Astrocyte (in vitro differentiated cells and primary cell): Measurements from ENCODE around the gene KCNN3. TPM values are rescaled to one million over a fixed set of nuclear protein-coding genes. Genes with fewer than 3 reads are reported as not detected.

Source experiments
- DNase-seq: peaks from one replicate; pipeline ENCODE4 v3.0.0-alpha.2; 2010; ENCODE audit warnings: low read depth
- FAIRE-seq: peaks from 2 replicates; lab custom pipeline; 2011; peaks lifted over from hg19 to GRCh38; lab: Jason Lieb, UNC
- H2AFZ ChIP-seq: 2 replicates; pipeline ENCODE4 v1.6.0; 2012; ENCODE audit warnings: low read depth, low read length, inconsistent platforms
- H3K27ac ChIP-seq: 2 replicates; pipeline ENCODE4 v1.5.1; 2011; ENCODE audit warnings: low read depth, low read length, inconsistent platforms
- H3K27me3 ChIP-seq: 2 replicates; pipeline ENCODE4 v1.6.0; 2011; ENCODE audit warnings: low read length, inconsistent platforms; ENCODE audit not compliant: insufficient read depth
- H3K36me3 ChIP-seq: 2 replicates; pipeline ENCODE4 v1.5.1; 2011; ENCODE audit warnings: low read length, inconsistent platforms; ENCODE audit not compliant: insufficient read depth
- H3K4me1 ChIP-seq: 2 replicates; pipeline ENCODE4 v1.5.1; 2011; ENCODE audit warnings: low read length, inconsistent platforms; ENCODE audit not compliant: insufficient read depth
- H3K4me2 ChIP-seq: 2 replicates; pipeline ENCODE4 v1.6.0; 2012; ENCODE audit warnings: low read length, inconsistent platforms
- H3K4me3 ChIP-seq: 2 replicates; pipeline ENCODE4 v1.5.1; 2011; ENCODE audit warnings: low read depth, mild to moderate bottlenecking, low read length, inconsistent platforms; ENCODE audit not compliant: insufficient read depth
- H3K79me2 ChIP-seq: 2 replicates; pipeline ENCODE4 v1.6.0; 2012; ENCODE audit warnings: mild to moderate bottlenecking, low read length, inconsistent platforms; ENCODE audit not compliant: insufficient read depth
- H3K9ac ChIP-seq: 2 replicates; pipeline ENCODE4 v1.6.0; 2012; ENCODE audit warnings: mild to moderate bottlenecking, low read length, inconsistent platforms
- H3K9me3 ChIP-seq: 2 replicates; pipeline ENCODE4 v1.5.1; 2012; ENCODE audit warnings: low read depth, mild to moderate bottlenecking, low read length, inconsistent platforms; ENCODE audit not compliant: insufficient read depth
- H4K20me1 ChIP-seq: 2 replicates; pipeline ENCODE4 v1.6.0; 2012; ENCODE audit warnings: low read length, inconsistent platforms; ENCODE audit not compliant: insufficient read depth
- H3K27ac Mint-ChIP-seq: one replicate; pipeline ENCODE4 v1.8.0; 2021; ENCODE audit warnings: mild to moderate bottlenecking, mixed read lengths; ENCODE audit not compliant: unreplicated experiment
- H3K27me3 Mint-ChIP-seq: one replicate; pipeline ENCODE4 v1.8.0; 2021; ENCODE audit warnings: low read depth, mixed read lengths; ENCODE audit not compliant: unreplicated experiment
- H3K36me3 Mint-ChIP-seq: one replicate; pipeline ENCODE4 v1.8.0; 2021; ENCODE audit warnings: low read depth, mixed read lengths; ENCODE audit not compliant: unreplicated experiment
- H3K4me1 Mint-ChIP-seq: one replicate; pipeline ENCODE4 v1.8.0; 2021; ENCODE audit warnings: low read depth, mixed read lengths; ENCODE audit not compliant: unreplicated experiment
- H3K4me3 Mint-ChIP-seq: one replicate; pipeline ENCODE4 v1.8.0; 2021; ENCODE audit warnings: mild to moderate bottlenecking, moderate library complexity, mixed read lengths; ENCODE audit not compliant: unreplicated experiment
- H3K9me3 Mint-ChIP-seq: one replicate; pipeline ENCODE4 v1.8.0; 2021; ENCODE audit warnings: mild to moderate bottlenecking, mixed read lengths; ENCODE audit not compliant: unreplicated experiment
- CTCF ChIP-seq: IDR thresholded peaks from 2 replicates; pipeline ENCODE4 v1.5.1; 2011; ENCODE audit warnings: low read depth, mild to moderate bottlenecking, inconsistent platforms, low read length, moderate library complexity; ENCODE audit not compliant: insufficient read depth
- EZH2 ChIP-seq: IDR thresholded peaks from 2 replicates; pipeline ENCODE4 v1.6.1; 2012; ENCODE audit warnings: mild to moderate bottlenecking, low read length, inconsistent platforms; ENCODE audit not compliant: insufficient read depth
- total RNA-seq: library from RNA; stranded (reverse); gene quantifications from 2 replicates; pipeline ENCODE4 v1.2.1, GENCODE V29; 2021

The KCNN3 gene
- total RNA-seq, 1 donor from 2014 or later: 0.66 TPM

GRCh38 chr1:154786804-154787570 lies 83.1 kb downstream of the KCNN3 start:
- DNase-seq (no peak), FAIRE-seq (no peak)

GRCh38 chr1:154784924-154785531 lies 85.1 kb downstream of the KCNN3 start:
- Histone ChIP-seq H4K20me1 (no peaks in the 10 kb centered on the region), H2AFZ (no peak overlapping the region), H3K79me2 (no peaks in the 10 kb centered on the region), H3K4me2 (no peak overlapping the region), H3K36me3 (no peaks in the 10 kb centered on the region), H3K4me3 (no peak overlapping the region), H3K27me3 (peaks cover 7% of the 10 kb centered on the region), H3K4me1 (no peaks in the 10 kb centered on the region), H3K9ac (no peak overlapping the region), H3K9me3 (no peaks in the 10 kb centered on the region), H3K27ac (no peak overlapping the region)
- no peak for TF ChIP-seq CTCF
- no peak for TF ChIP-seq EZH2
- FAIRE-seq (no peak), DNase-seq (no peak)
- H3K4me1 Mint-ChIP-seq: peaks cover 3% of the 10 kb centered on the region
- no peaks in the 10 kb centered on the region for H3K36me3 Mint-ChIP-seq
- H3K27ac Mint-ChIP-seq: peak overlapping the region; percentile 55
- peaks cover 27% of the 10 kb centered on the region for H3K27me3 Mint-ChIP-seq
- no peak overlapping the region for H3K4me3 Mint-ChIP-seq
- H3K9me3 Mint-ChIP-seq: no peaks in the 10 kb centered on the region

More at GRCh38 chr1:154786804-154787570, 83.1 kb downstream of the KCNN3 start:
- H3K4me1 Mint-ChIP-seq: peaks cover 10% of the 10 kb centered on the region
- H3K4me3 ChIP-seq: no peak overlapping the region
- no peak overlapping the region for H3K27ac ChIP-seq
- H3K4me2 ChIP-seq: no peak overlapping the region
- H3K9ac ChIP-seq: no peak overlapping the region
- H3K4me3 Mint-ChIP-seq: no peak overlapping the region
- H4K20me1 ChIP-seq: no peaks in the 10 kb centered on the region
- H3K27ac Mint-ChIP-seq: no peak overlapping the region
- peaks cover 9% of the 10 kb centered on the region for H3K4me1 ChIP-seq
- H3K27me3 Mint-ChIP-seq: peaks cover 24% of the 10 kb centered on the region
- no peak overlapping the region for H2AFZ ChIP-seq
- no peaks in the 10 kb centered on the region for H3K9me3 Mint-ChIP-seq
- no peak for TF ChIP-seq CTCF
- no peak for TF ChIP-seq EZH2
- H3K36me3 ChIP-seq: no peaks in the 10 kb centered on the region
- no peaks in the 10 kb centered on the region for H3K79me2 ChIP-seq
- H3K27me3 ChIP-seq: peaks cover 7% of the 10 kb centered on the region
- no peaks in the 10 kb centered on the region for H3K36me3 Mint-ChIP-seq
- H3K9me3 ChIP-seq: no peaks in the 10 kb centered on the region

GRCh38 chr1:154784416-154784815 lies 85.7 kb downstream of the KCNN3 start:
- H4K20me1 ChIP-seq: no peaks in the 10 kb centered on the region
- TF ChIP-seq CTCF (no peak), EZH2 (no peak)
- H2AFZ ChIP-seq: no peak overlapping the region
- H3K4me2 ChIP-seq: no peak overlapping the region
- no peak overlapping the region for H3K9ac ChIP-seq
- DNase-seq (no peak), FAIRE-seq (no peak)
- no peaks in the 10 kb centered on the region for H3K9me3 ChIP-seq
- H3K79me2 ChIP-seq: no peaks in the 10 kb centered on the region
- H3K27me3 ChIP-seq: peaks cover 4% of the 10 kb centered on the region
- H3K4me1 ChIP-seq: no peaks in the 10 kb centered on the region
- no peak overlapping the region for H3K4me3 ChIP-seq
- Mint-ChIP-seq H3K36me3 (no peaks in the 10 kb centered on the region), H3K27ac (no peak overlapping the region), H3K4me3 (no peak overlapping the region), H3K9me3 (no peaks in the 10 kb centered on the region), H3K4me1 (peaks cover 3% of the 10 kb centered on the region), H3K27me3 (peaks cover 27% of the 10 kb centered on the region)
- no peak overlapping the region for H3K27ac ChIP-seq
- no peaks in the 10 kb centered on the region for H3K36me3 ChIP-seq
